KOPT-K1 (cell line): Measurements from ENCODE around the gene UBE2D4.
"Not testable (repeated sequence)": the region's sequence is repeated elsewhere in the genome, so short reads cannot be mapped to it uniquely, and the experiment has no call there.

Source experiments
- H3K27ac ChIP-seq: fragments of 200-600 bp; sonication (generic); 2 replicates; pipeline ENCODE4 v1.5.1; 2016; ENCODE audit warnings: antibody characterized with exemption, mild to moderate bottlenecking, low read depth, low read length; ENCODE audit not compliant: poor library complexity, severe bottlenecking
- H3K36me3 ChIP-seq: fragments of 200-600 bp; sonication (generic); 2 replicates; pipeline ENCODE4 v1.5.1; 2017; ENCODE audit warnings: antibody characterized with exemption, mild to moderate bottlenecking, low read length, moderate library complexity; ENCODE audit not compliant: insufficient read depth
- H3K9me3 ChIP-seq: fragments of 200-600 bp; sonication (generic); 2 replicates; pipeline ENCODE4 v1.5.1; 2017; ENCODE audit warnings: antibody characterized with exemption, low read length, mild to moderate bottlenecking; ENCODE audit not compliant: insufficient read depth, poor library complexity, severe bottlenecking

Gene UBE2D4

DNA sequence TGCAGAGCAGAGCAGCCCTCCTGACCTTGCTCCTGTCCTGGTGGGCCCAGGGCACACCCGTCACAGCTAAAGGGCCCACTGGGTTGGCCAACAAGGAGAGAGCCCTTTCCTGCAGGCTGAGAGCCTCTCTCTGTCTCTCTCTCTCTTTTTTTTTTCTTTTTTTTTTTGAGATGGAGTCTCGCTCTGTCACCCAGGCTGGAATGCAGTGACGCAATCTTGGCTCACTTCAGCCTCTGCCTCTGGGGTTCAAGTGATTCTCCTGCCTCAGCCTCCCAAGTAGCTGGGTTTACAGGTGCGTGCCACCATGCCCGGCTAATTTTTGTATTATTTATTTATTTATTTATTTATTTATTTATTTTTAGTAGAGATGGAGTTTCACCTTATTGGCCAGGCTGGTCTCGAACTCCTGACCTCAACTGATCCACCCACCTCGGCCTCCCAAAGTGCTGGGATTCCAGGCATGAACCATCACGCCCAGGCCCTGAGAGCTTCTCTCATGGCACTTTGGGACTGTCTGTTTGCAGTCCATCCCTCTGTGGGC is 47.9 kb downstream of the UBE2D4 start:
- H3K36me3 ChIP-seq, H3K27ac ChIP-seq, H3K9me3 ChIP-seq: not testable (repeated sequence)

DNA sequence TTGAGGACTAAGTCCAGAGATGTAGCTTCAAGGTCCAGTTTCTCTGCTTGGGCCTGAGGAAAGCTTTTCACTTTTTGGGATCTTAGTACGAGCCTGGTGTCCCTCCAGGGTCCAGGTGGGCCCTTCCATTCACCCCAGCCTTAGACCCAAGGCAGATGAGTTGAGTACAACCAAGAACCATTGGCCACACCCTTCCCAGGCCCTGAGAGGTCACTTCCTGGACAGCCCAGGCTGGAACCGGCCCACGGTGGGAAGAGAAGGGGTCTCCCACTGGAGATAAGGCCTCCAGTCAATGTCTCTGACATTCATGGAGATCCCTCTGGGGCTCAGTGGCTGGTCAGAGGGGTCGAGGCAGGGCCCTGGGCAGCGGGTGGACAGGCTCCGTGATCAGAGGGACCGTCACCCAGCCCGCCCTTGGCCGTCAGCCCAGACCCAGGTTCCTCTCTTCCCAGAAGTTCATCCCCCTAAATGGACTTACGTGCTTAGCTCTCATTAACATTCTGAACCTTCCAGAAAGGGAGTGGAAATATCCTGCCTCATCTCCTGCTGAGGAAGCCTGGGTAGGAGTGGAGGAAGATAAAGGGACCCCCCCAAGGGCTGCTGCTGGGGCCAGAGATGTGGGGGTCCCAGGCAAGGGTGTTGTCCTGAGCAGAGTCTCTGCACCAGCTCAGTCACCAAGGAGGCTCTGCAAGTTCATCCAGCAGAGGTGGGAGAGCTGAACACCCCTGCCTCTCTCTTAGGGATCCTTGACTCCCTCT is 48.7 kb downstream of the UBE2D4 start:
- H3K9me3 ChIP-seq, H3K27ac ChIP-seq, H3K36me3 ChIP-seq: not testable (repeated sequence)

DNA sequence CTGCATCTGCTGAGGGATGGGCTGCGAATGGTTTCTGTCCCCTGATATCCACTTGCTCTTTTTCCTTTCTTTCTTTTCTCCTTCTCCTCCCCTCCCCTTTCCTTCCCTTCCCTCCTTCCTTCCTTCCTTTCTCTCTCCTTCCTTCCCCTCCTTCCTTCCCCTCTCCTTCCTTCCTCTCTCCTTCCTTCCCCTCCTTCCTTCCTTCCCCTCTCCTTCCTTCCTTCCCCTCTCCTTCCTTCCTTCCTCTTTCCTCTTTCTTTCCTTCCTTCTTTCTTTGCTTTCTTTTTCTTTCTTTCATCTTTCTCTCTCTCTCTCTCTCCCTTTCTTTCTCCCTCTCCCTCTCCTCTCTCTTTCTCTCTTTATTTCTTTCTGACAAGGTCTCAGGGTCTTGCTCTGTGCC is 51.3 kb downstream of the UBE2D4 start:
- Histone ChIP-seq H3K36me3 (no peaks in the 10 kb centered on the region), H3K27ac (no peak overlapping the region), H3K9me3 (no peaks in the 10 kb centered on the region)

DNA sequence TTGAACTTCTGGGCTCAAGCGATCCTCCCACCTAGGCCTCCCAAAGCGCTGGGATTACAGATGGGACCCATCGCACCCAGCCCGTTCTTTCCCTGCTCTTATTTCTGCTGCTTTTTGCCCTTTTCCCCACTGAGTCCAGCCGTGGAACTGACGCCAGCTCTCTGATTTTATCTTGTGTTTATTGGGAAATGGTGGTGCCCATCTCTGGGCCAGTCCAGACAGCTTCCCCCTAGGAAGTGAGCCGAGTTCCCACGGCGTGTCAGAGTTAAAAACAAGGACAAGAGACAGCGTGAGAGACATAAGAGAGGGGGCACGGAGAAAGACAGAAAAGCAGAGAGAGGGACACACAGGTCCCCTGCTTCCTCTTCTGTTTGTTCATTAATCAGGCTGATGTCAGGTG is 51.9 kb downstream of the UBE2D4 start:
- H3K36me3 ChIP-seq, H3K27ac ChIP-seq, H3K9me3 ChIP-seq: not testable (repeated sequence)

DNA sequence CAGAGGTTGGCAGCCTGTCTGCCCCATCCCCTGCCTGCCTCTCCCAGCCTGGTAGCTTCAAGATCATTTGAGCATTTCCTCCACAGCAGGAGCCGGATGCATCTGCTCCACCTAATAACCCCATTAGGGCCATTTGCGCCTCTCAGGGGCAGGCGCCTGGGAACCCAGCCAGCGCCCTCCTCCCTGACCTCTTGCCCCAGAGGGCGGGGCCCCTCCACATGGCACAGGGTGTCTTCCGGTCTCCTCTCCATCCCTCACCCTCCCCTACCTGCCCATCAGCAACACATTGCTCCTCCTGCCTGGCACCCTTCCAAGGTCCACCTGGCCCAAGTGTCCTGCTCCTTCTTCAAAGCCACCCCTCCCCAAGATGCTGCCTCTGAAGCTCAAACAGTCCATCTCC is 56.6 kb downstream of the UBE2D4 start:
- H3K36me3 ChIP-seq, H3K27ac ChIP-seq, H3K9me3 ChIP-seq: not testable (repeated sequence)

DNA sequence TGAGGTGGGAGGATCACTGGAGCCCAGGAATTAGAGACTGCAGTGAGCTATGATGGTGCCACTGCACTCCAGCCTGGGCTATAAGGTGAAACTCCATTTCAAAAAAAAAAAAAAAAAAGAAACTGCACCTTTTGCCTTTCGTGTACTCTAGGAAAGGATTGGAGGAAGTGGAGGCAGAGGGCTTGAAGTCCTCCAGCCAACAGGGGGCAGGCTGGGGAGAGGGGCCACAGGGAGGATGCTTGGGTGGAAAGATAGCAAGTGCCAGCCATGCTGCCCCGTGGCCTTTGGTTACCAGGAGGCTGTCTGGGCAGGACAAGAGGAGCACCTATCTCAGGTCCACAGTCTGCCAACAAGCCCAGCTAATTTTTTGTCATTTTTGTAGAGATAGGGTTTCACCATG is 57.5 kb downstream of the UBE2D4 start:
- H3K9me3 ChIP-seq, H3K36me3 ChIP-seq, H3K27ac ChIP-seq: not testable (repeated sequence)

DNA sequence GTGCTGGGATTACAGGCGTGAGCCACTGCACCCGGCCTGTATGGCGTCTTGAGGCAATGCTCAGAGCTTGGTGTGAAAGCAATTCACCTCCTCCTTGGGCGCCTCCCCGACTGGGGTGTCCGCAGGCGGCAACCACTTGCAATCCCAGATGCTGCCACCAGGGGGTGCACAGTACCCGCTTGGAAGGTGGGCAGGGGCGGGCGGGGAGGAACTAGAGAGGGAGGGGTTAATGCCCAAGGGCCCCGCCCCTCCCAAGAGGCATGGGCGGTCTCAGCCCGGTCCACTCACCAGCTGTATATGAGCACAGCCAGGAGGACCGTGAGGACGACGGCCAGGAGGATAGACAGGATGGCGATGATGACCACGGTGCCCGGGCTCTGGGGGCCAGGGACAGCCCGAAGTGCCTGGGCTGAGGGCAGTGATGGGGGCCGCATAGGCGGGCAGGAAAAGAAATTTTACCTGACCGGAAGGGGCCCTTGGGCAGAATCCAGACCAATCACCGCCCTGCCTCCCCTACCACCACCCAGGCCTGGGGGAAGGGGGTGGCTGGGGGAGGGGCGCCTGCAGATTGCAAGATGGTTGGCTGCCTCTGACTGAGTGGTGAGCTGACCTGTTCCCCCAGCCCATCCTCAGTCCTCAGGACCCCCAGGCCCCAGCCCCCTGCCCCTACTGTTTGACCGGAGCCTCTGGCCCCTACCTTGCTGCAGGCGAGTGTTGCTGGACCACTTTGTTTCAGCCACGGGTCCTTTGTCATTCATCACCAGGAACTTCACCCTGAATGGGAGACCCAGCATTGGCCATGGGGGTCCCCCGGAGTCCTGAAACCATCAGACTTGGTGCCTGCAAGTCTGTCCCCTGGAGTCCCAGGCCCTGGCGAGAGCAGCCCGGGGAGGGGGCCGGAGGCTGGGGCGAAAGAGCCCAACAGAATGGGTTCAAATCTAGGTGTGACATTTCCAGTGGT is 59.9 kb downstream of the UBE2D4 start:
- not testable (repeated sequence) for H3K9me3 ChIP-seq, H3K27ac ChIP-seq, H3K36me3 ChIP-seq

DNA sequence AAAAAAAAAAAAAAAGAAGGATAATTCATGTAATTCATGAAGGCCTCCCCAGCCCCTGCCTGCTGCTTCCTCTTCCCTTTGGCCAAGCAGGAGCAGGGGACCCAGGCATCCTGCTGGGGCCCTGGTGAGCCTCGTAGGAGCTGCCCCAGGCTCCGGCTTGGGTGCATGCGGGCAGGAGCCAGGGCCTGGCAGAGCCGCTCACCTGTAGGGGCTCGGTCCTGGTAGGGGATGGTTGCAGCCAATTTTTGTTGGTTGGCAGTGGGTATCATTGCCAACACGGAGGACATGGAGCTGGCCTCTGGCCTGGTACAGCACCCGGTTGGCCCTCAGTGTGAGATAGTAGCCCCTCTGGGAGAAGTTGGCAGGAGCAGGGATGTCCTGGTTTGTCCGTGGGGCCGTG is 61.2 kb downstream of the UBE2D4 start:
- not testable (repeated sequence) for H3K9me3 ChIP-seq, H3K27ac ChIP-seq, H3K36me3 ChIP-seq

DNA sequence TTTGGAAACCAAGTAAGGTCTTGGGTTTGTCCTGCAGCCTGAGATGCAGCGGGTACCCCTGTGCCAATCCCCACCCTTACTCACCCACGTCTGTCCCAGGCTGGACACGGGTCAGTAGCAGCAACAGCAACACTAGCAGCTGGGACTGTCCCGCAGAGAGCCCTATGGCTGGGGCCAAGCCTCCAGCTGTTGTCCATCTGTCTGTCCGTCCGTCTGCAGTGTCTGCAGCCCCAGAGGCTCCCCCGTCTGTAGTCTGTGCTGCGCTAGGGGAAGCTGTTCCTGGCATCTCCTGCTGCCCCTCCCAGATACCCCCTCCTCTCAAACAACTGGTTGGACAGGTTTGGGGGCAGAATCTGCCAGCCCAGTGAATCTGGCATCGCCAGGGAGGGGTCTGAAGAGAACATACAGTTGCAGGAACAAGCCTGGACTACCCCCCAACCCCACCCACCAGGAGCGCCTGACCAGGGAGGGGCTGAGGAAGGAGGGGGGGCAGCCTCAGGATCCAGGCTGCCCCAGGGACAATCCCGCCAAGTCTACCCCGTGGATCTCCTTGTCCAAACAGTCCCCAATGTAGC is 63.9 kb downstream of the UBE2D4 start:
- not testable (repeated sequence) for H3K27ac ChIP-seq, H3K36me3 ChIP-seq, H3K9me3 ChIP-seq

DNA sequence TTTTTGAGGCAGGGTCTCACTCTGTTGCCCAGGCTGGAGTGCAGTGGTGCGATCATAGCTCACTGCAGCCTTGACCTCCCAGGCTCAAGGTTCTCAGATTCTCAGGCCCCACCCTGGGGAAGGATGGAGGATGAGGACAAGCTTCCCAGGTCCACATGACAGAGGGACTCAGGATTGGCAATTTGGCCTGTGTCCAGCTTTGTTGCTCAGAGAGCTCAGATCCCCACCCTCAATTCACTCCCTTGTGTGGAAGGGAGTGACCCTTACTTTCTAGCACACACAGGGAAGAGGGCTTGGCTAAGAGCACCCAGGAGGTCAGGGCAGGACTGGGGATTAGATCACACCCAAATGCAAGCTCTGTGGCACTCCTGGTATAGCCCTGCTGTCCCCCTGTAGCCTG is 64.6 kb downstream of the UBE2D4 start:
- H3K27ac ChIP-seq, H3K9me3 ChIP-seq, H3K36me3 ChIP-seq: not testable (repeated sequence)

DNA sequence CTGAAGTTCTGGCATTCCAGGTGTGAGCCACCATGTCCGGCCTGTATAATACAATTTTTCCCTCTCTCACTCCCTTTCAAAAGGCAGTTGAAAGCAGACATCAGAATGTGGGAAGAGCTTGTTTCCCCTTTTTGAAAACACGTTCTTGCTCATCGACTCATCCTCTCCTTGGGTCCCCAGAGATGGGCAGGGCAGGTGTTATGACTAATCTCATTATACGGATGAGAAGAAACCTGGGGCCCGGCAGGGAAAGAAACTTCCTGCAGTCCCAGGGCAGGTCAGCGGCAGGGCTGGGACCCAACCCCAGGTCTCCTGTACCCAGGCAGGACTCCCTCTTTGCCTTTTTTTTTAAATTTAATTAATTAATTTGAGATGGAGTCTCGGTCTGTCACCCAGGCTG is 66.7 kb downstream of the UBE2D4 start:
- not testable (repeated sequence) for H3K9me3 ChIP-seq, H3K36me3 ChIP-seq

DNA sequence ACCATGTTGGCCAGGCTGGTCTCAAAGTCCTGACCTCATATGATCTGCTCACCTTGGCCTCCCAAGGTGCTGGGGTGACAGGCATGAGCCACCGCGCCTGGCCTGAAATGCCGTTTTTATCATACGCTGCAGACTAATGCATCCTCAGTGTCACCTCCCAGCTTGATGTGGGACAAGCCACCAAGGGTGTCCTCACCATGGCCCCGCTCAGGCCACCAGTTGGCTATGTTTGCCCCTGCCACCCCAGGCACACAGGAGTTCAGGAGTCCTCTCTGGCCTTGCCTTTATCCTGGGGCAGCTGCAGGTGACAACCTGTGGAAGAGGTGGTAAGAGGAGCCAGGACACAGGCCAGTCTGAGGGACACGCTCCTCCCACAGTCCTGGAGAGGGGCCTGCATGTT is 68.4 kb downstream of the UBE2D4 start:
- not testable (repeated sequence) for H3K27ac ChIP-seq, H3K36me3 ChIP-seq, H3K9me3 ChIP-seq

More for the DNA sequence above, 66.7 kb downstream of the UBE2D4 start:
- not testable (repeated sequence) for H3K27ac ChIP-seq

DNA sequence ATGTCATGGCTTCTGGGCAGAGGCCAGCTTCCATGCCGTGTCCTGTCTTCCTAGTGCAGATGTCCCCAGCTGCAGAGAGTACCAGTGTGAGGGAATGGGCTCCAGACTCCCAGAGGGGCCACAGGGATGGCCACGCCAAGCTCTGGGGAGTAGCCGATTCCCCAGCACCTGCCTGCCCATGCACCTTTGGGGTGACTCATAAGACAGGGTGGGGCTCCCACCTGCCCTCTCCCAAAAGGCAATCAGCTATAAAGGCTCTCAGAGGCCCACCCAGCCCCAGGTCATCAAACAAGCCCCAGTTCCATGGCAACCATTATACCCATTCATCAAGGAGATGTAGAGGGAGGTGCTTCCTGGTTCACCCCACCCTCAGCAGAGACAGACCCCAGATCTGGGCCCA is 71.3 kb downstream of the UBE2D4 start, which contains the start of gene SPDYE1:
TSS of gene SPDYE1 (plus strand) at position 366 of the 400 bp plus-strand sequence. CDS start 2,053 bp downstream, outside the sequence.
- not testable (repeated sequence) for H3K9me3 ChIP-seq, H3K36me3 ChIP-seq, H3K27ac ChIP-seq
